ENCODE data around the gene RALGPS1. TPM values are rescaled to one million over a fixed set of nuclear protein-coding genes. Genes with fewer than 3 reads are reported as not detected.
A peak's percentile ranks its signal among the peaks of the same experiment; 100 is the strongest.

Gene RALGPS1
- total and polyA plus RNA-seq, 3 experiments from 2014 or later, result 1.6 to 3.2 (median 2.4) TPM

DNA sequence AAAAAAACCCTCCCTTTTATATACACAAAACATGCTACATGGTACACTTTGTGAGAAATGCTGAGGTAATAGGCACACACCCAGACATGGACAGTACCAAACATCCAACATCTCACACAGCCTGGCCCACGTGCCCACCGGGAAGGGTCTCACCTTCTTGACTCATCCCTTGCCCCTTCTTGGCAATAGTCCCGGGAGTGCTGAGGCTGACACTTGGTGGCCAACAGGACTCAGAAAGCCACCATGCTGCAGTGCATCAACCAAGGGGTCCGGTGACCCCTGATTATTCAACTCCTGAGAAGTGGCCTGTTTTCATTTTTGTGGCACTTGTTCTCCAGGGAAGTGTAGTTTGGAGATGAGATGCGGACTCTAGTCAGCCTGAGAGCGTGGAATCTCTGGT, 172.8 kb downstream of the RALGPS1 start:
- no peak for DNase-seq
- Histone ChIP-seq H3K4me3 (ENCODE audit: low read length) (no peak overlapping the region), H3K36me3 (ENCODE audit: insufficient read depth, low read length) (no peaks in the 10 kb centered on the region), H3K27ac (ENCODE audit: low read depth, low read length) (no peak overlapping the region), H3K27me3 (ENCODE audit: insufficient read depth, low read length, poor library complexity, severe bottlenecking) (no peaks in the 10 kb centered on the region), H3K9me3 (ENCODE audit: low read length) (no peaks in the 10 kb centered on the region), H3K4me1 (ENCODE audit: insufficient read depth, low read length) (peaks cover 6% of the 10 kb centered on the region)
- Mint-ChIP-seq H3K9me3 (no peaks in the 10 kb centered on the region), H3K4me1 (peaks cover 0 to 14% (median 0%) of the 10 kb centered on the region in 3 donors), H3K27ac (no peak overlapping the region), H3K27me3 (no peaks in the 10 kb centered on the region), H3K4me3 (no peak overlapping the region), H3K36me3 (peaks cover 0 to 7% (median 0%) of the 10 kb centered on the region in 3 donors)
- POLR2A ChIA-PET, result no interaction called here
- CTCF ChIA-PET, result no interaction called here

DNA sequence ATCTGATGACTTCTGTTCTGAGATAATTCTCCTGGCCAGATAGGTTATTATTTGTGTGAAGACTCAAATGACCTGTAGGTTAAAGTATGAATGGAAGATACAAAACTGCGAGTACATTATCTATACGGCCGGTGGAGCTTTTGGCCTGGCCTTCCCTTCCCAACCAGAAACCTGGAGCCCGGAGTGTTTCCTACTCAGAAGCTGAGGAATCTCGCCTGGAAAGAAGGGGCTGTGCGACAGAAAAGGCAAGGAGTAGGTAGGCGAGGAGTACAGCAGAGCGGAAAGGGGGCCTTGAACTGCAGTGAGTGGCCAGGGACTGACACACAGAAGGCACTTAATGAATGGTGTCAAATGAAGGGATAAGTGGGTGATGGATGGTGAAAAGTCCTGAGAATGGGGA, 173.3 kb downstream of the RALGPS1 start:
- H3K27me3 Mint-ChIP-seq, result no peaks in the 10 kb centered on the region
- Histone ChIP-seq H3K4me3 (ENCODE audit: low read length) (no peak overlapping the region), H3K36me3 (ENCODE audit: insufficient read depth, low read length) (no peaks in the 10 kb centered on the region), H3K9me3 (ENCODE audit: low read length) (no peaks in the 10 kb centered on the region), H3K4me1 (ENCODE audit: insufficient read depth, low read length) (peaks cover 6% of the 10 kb centered on the region), H3K27me3 (ENCODE audit: insufficient read depth, low read length, poor library complexity, severe bottlenecking) (no peaks in the 10 kb centered on the region), H3K27ac (ENCODE audit: low read depth, low read length) (no peak overlapping the region)
- H3K27ac Mint-ChIP-seq, result no peak overlapping the region
- ChIA-PET CTCF (no interaction called here), POLR2A (no interaction called here)
- H3K4me1 Mint-ChIP-seq, result peaks cover 0 to 16% (median 2%) of the 10 kb centered on the region in 3 donors
- H3K4me3 Mint-ChIP-seq, result no peak overlapping the region
- DNase-seq, result no peak
- peaks cover 0 to 7% (median 0%) of the 10 kb centered on the region in 3 donors for H3K36me3 Mint-ChIP-seq
- H3K9me3 Mint-ChIP-seq, result no peaks in the 10 kb centered on the region

DNA sequence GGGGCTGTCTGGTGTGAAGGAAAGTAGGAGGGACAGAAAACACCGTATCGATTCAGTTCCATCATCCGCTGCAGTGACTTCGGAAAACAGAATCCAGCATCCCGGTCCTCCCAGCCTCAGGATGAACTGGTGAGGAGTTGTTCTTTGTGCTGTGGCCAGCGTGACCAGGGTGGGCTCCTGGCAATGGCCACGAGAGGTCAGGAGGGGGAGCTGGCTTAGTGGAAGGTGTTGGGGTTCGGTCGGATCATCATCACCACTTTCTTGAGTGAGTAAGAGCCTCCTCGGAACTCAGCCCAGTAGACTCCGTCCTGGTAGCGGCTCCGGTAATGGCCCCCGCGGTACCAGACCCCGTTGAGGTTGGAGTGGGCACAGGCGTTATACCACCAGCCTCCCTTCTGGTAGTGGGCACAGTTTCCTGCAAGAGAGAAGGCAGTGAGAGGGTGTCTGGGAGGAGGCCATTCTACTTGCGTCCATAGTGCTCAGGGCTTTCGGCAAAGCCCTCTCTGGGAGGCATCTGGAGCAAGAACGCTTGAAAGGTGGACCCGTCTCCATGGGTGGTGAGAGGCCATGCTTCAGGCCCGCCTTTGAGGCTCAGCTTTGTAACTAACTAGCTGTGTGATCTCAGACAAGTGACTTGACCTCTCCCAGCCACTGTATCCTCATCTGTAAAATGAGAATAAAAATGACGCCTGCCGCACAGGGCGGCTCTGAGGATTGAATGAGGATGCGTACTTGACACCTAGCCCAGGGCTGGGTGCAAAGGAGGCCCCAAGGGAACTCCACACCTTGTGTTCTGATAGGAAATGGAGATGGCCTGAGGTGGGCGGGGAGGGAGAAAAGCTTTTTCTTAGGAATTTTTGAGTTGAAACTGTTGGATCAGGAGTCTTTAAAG, 174.4 kb downstream of the RALGPS1 start:
- Histone ChIP-seq H3K9me3 (ENCODE audit: low read length) (no peaks in the 10 kb centered on the region), H3K27me3 (ENCODE audit: insufficient read depth, low read length, poor library complexity, severe bottlenecking) (no peaks in the 10 kb centered on the region), H3K27ac (ENCODE audit: low read depth, low read length) (no peak overlapping the region), H3K4me1 (ENCODE audit: insufficient read depth, low read length) (peaks cover 6% of the 10 kb centered on the region), H3K36me3 (ENCODE audit: insufficient read depth, low read length) (no peaks in the 10 kb centered on the region), H3K4me3 (ENCODE audit: low read length) (no peak overlapping the region)
- H3K27ac Mint-ChIP-seq, result peak overlapping the region in 2 of 8 donors; percentile 34 to 68
- no peaks in the 10 kb centered on the region for H3K9me3 Mint-ChIP-seq
- H3K36me3 Mint-ChIP-seq, result peaks cover 0 to 7% (median 0%) of the 10 kb centered on the region in 3 donors
- no peaks in the 10 kb centered on the region for H3K27me3 Mint-ChIP-seq
- ChIA-PET CTCF (interaction anchor here (1.0 kb wide), 1 partner anchor 84 kb away, joined by 4 read pairs; no protein-coding TSS in a partner anchor), POLR2A (no interaction called here)
- H3K4me1 Mint-ChIP-seq, result peaks cover 0 to 16% (median 2%) of the 10 kb centered on the region in 3 donors
- DNase-seq, result no peak
- no peak overlapping the region for H3K4me3 Mint-ChIP-seq

DNA sequence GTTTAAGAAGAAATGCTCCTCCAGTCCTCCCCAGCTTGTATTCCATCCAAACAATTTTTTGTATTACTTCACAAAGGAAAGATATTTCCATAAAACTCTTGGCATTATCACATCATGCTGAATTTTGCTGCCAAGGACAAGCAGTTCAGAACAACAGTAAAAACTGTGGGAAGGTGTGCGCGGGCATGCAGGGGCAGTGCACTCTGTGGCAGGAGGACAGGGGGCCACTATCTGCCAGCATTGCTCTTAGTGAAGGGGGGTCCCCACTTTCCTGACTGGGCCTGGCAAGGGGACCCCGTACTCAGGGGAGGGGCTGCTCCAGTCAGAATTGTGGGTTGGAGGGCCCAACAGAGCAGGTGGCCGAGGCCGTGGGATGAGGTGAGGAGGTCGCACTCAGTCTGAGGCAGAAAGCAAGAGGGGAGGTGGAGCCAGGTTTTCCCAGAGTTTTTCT, 175.1 kb downstream of the RALGPS1 start:
- Histone ChIP-seq H3K27me3 (ENCODE audit: insufficient read depth, low read length, poor library complexity, severe bottlenecking) (no peaks in the 10 kb centered on the region), H3K9me3 (ENCODE audit: low read length) (no peaks in the 10 kb centered on the region), H3K4me1 (ENCODE audit: insufficient read depth, low read length) (peaks cover 5% of the 10 kb centered on the region), H3K36me3 (ENCODE audit: insufficient read depth, low read length) (no peaks in the 10 kb centered on the region), H3K4me3 (ENCODE audit: low read length) (no peak overlapping the region), H3K27ac (ENCODE audit: low read depth, low read length) (no peak overlapping the region)
- H3K9me3 Mint-ChIP-seq, result no peaks in the 10 kb centered on the region
- no peak overlapping the region for H3K27ac Mint-ChIP-seq
- peaks cover 0 to 7% (median 0%) of the 10 kb centered on the region in 3 donors for H3K36me3 Mint-ChIP-seq
- ChIA-PET POLR2A (no interaction called here), CTCF (no interaction called here)
- DNase-seq, result no peak
- H3K27me3 Mint-ChIP-seq, result no peaks in the 10 kb centered on the region
- peaks cover 0 to 11% (median 2%) of the 10 kb centered on the region in 3 donors for H3K4me1 Mint-ChIP-seq
- H3K4me3 Mint-ChIP-seq, result no peak overlapping the region

DNA sequence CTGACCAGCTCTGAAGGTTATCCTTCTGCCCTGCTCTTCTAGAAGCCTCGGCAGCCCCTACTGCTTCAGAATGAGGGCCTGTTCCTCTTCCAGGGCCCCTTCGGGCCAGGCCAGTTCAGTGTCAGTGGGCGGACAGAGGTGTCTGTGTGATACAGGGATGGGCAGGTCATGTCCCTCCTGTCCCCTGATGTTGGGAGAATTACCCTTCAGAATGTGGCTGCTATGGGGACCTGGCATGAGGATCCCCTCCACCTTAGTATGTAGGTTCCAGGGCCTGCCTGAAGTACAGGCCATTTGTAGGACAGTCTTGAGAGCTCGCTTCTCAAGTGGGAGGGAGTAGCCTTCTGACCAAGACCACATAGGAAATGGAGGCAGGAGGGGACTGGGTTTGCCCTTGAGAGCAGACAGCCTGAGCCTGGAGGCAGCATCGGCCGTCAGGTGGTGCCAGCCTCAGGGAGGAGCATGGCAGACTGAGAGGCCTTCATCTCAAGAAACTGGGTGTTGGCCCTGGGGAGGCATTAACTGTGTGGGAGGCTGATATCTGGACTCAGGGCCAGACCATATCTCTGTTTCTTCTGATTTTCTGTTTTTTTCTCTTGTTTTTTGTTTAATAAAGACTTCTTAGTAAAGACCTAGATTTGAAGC, 175.9 kb downstream of the RALGPS1 start:
- Histone ChIP-seq H3K4me1 (ENCODE audit: insufficient read depth, low read length) (no peaks in the 10 kb centered on the region), H3K36me3 (ENCODE audit: insufficient read depth, low read length) (no peaks in the 10 kb centered on the region), H3K9me3 (ENCODE audit: low read length) (no peaks in the 10 kb centered on the region), H3K27me3 (ENCODE audit: insufficient read depth, low read length, poor library complexity, severe bottlenecking) (no peaks in the 10 kb centered on the region), H3K4me3 (ENCODE audit: low read length) (no peak overlapping the region), H3K27ac (ENCODE audit: low read depth, low read length) (no peak overlapping the region)
- Mint-ChIP-seq H3K9me3 (no peaks in the 10 kb centered on the region), H3K27ac (peak overlapping the region in 1 of 8 donors; percentile 26), H3K36me3 (peaks cover 0 to 7% (median 0%) of the 10 kb centered on the region in 3 donors), H3K27me3 (no peaks in the 10 kb centered on the region), H3K4me1 (peaks cover 0 to 7% (median 2%) of the 10 kb centered on the region in 3 donors), H3K4me3 (no peak overlapping the region)
- ChIA-PET CTCF (no interaction called here), POLR2A (no interaction called here)
- DNase-seq, result no peak

- ChIA-PET POLR2A (no interaction called here), CTCF (no interaction called here)
- Mint-ChIP-seq H3K27ac (no peak overlapping the region), H3K27me3 (no peaks in the 10 kb centered on the region), H3K4me3 (no peak overlapping the region), H3K4me1 (peaks cover 0 to 7% (median 2%) of the 10 kb centered on the region in 3 donors), H3K36me3 (peaks cover 0 to 6% (median 0%) of the 10 kb centered on the region in 3 donors), H3K9me3 (no peaks in the 10 kb centered on the region)
- Histone ChIP-seq H3K27me3 (ENCODE audit: insufficient read depth, low read length, poor library complexity, severe bottlenecking) (no peaks in the 10 kb centered on the region), H3K36me3 (ENCODE audit: insufficient read depth, low read length) (no peaks in the 10 kb centered on the region), H3K27ac (ENCODE audit: low read depth, low read length) (no peak overlapping the region), H3K4me3 (ENCODE audit: low read length) (no peak overlapping the region), H3K9me3 (ENCODE audit: low read length) (no peaks in the 10 kb centered on the region), H3K4me1 (ENCODE audit: insufficient read depth, low read length) (no peaks in the 10 kb centered on the region)
- DNase-seq, result no peak
Measured at GRCh38 chr9:127091526-127091925, 176.9 kb downstream of the RALGPS1 start.

GRCh38 chr9:127092041-127092608, 177.5 kb downstream of the RALGPS1 start:
- peak overlapping the region in 2 of 8 donors; percentile 43 to 56 for H3K27ac Mint-ChIP-seq
- no peak for DNase-seq
- ChIA-PET POLR2A (no interaction called here), CTCF (no interaction called here)
- H3K27ac ChIP-seq (ENCODE audit: low read depth, low read length), result no peak overlapping the region
- no peaks in the 10 kb centered on the region for H3K36me3 ChIP-seq (ENCODE audit: insufficient read depth, low read length)
- H3K4me3 Mint-ChIP-seq, result peak overlapping the region in 1 of 7 donors; percentile 10
- no peaks in the 10 kb centered on the region for H3K27me3 ChIP-seq (ENCODE audit: insufficient read depth, low read length, poor library complexity, severe bottlenecking)
- peaks cover 0 to 5% (median 0%) of the 10 kb centered on the region in 3 donors for H3K36me3 Mint-ChIP-seq
- H3K9me3 ChIP-seq (ENCODE audit: low read length), result no peaks in the 10 kb centered on the region
- H3K4me3 ChIP-seq (ENCODE audit: low read length), result no peak overlapping the region
- H3K9me3 Mint-ChIP-seq, result no peaks in the 10 kb centered on the region
- H3K4me1 ChIP-seq (ENCODE audit: insufficient read depth, low read length), result no peaks in the 10 kb centered on the region
- H3K27me3 Mint-ChIP-seq, result no peaks in the 10 kb centered on the region
- H3K4me1 Mint-ChIP-seq, result peaks cover 0 to 7% (median 2%) of the 10 kb centered on the region in 3 donors

All from CD8-positive, alpha-beta memory T cell (primary cell).